Breast epithelium (tissue), 4 donors: Measurements from ENCODE around the gene SYNE1. TPM values are rescaled to one million over a fixed set of nuclear protein-coding genes. Genes with fewer than 3 reads are reported as not detected.

Experiments
- DNase-seq, 2 donors: peaks; one replicate each; pipeline ENCODE4 v3.0.0-alpha.2; 2019; ENCODE audit warnings: low spot score in 2 of 2
- H3K27ac ChIP-seq, 2 donors: fragments of 200-600 bp; sonication (generic) in 1 of 2; one replicate each; pipeline ENCODE4 v1.5.1; 2016 to 2019; ENCODE audit warnings: mild to moderate bottlenecking in 1 of 2
- H3K27me3 ChIP-seq, 2 donors: fragments of 200-600 bp; sonication (generic) in 1 of 2; one replicate each; pipeline versions ENCODE4 v1.5.1 to v1.6.0; 2017 to 2019; ENCODE audit warnings: control low read depth in 1 of 2, mild to moderate bottlenecking in 1 of 2
- H3K36me3 ChIP-seq: fragments of 200-600 bp; one replicate; pipeline ENCODE4 v1.5.1; 2019
- H3K4me1 ChIP-seq, 2 donors: fragments of 200-600 bp; sonication (generic); one replicate each; pipeline ENCODE4 v1.5.1; 2016 to 2019; ENCODE audit warnings: control low read depth in 1 of 2
- H3K4me3 ChIP-seq, 3 donors: fragments of 200-600 bp; sonication (generic); 1 replicate in 2 of 3; 2 replicates in 1 of 3; pipeline ENCODE4 v1.5.1; 2016 to 2019; ENCODE audit warnings: mild to moderate bottlenecking in 3 of 3, moderate library complexity in 2 of 3
- H3K9me3 ChIP-seq, 2 donors: fragments of 200-600 bp; sonication (generic) in 1 of 2; one replicate each; pipeline ENCODE4 v1.5.1; 2016 to 2019; ENCODE audit warnings: control low read depth in 1 of 2
- POLR2A ChIP-seq: fragments of 450-650 bp; IDR thresholded peaks from one replicate; pipeline ENCODE4 v1.6.1; 2016; ENCODE audit warnings: antibody characterized with exemption, mild to moderate bottlenecking, moderate library complexity
- POLR2AphosphoS5 ChIP-seq, 3 donors: sonication (generic); formaldehyde crosslinking; IDR thresholded peaks; one replicate each; pipeline ENCODE4 v1.6.1; 2017; ENCODE audit warnings: antibody characterized with exemption in 3 of 3
- intact Hi-C: fragments of 100-400 bp; cut with DNase I; formaldehyde crosslinking; loops from one replicate; pipeline ENCODE4 v1.15.1; 2023; ENCODE audit warnings: low total_unique reads
- total RNA-seq, 3 donors: library from RNA; depleted of rRNA; stranded (reverse); fragments of >200 nt; gene quantifications; one replicate each; pipeline ENCODE4 v1.1.0, GENCODE V29; 2016
- TF ChIP-seq, protein P1 (sequence below), 3 donors: fragments of 450-650 bp; IDR thresholded peaks; one replicate each; pipeline ENCODE4 v1.5.1; 2016 to 2017; ENCODE audit warnings: antibody characterized with exemption in 3 of 3, mild to moderate bottlenecking in 3 of 3, moderate library complexity in 3 of 3

Gene SYNE1
- total RNA-seq, 3 donors from 2014 or later, result 80.9 to 106 (median 95.7) TPM

DNA sequence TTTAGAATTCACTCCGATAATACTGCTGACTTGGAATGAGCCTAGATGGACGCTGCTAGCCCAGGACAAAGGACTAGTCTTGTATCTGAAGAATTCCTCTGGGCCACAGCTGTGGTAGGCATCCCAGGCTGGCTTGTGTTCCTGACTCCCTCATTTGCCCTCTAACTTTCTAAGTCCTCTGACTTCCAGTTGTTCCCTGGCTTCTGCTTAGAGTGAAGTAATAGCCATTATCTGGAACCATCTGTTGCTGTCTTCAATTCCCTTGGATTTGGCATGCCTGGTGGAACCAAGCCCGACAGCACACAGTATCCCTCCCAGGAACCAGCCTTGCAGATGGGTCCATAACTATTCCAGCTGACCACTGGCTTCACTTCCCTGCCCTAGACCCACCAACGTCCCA, 376.0 kb downstream of the SYNE1 start:
- peak overlapping the region in 1 of 2 donors; percentile 4 for H3K27ac ChIP-seq
- H3K27me3 ChIP-seq, result no peaks in the 10 kb centered on the region
- no peak overlapping the region for H3K4me3 ChIP-seq
- TF ChIP-seq POLR2AphosphoS5 (IDR thresholded peaks at IDR 0.05) (no peak), POLR2A (no peak)
- intact Hi-C loops, result loop anchor here (5.0 kb wide), 1 partner anchor 194 kb away; no protein-coding TSS in a partner anchor
- no peaks in the 10 kb centered on the region for H3K9me3 ChIP-seq
- DNase-seq, result no peak
- H3K4me1 ChIP-seq, result no peaks in the 10 kb centered on the region
- peaks cover 3% of the 10 kb centered on the region for H3K36me3 ChIP-seq

DNA sequence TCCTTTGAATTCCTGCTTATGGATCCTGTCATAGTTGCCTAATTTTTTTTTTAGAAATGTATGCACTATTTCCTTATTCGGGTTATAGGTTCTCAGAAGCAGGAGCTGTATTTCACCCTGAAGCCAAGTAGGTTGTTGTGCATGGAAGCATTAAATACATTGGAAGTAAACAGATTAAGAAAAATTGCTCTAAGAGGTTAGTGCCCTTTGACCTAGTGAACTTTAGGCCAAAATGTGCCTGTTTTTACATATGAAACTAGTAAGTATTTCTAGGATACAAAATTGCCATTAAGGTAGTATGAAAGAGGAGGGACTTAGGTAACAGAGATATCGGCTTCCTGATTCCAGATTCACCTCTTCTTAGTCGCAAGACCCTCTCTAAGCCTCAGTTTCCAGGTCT, 377.9 kb downstream of the SYNE1 start:
- H3K36me3 ChIP-seq, result peaks cover 3% of the 10 kb centered on the region
- no peaks in the 10 kb centered on the region for H3K4me1 ChIP-seq
- H3K9me3 ChIP-seq, result no peaks in the 10 kb centered on the region
- TF ChIP-seq POLR2A (no peak), POLR2AphosphoS5 (IDR thresholded peaks at IDR 0.05) (no peak)
- TF ChIP-seq, protein P1, sequence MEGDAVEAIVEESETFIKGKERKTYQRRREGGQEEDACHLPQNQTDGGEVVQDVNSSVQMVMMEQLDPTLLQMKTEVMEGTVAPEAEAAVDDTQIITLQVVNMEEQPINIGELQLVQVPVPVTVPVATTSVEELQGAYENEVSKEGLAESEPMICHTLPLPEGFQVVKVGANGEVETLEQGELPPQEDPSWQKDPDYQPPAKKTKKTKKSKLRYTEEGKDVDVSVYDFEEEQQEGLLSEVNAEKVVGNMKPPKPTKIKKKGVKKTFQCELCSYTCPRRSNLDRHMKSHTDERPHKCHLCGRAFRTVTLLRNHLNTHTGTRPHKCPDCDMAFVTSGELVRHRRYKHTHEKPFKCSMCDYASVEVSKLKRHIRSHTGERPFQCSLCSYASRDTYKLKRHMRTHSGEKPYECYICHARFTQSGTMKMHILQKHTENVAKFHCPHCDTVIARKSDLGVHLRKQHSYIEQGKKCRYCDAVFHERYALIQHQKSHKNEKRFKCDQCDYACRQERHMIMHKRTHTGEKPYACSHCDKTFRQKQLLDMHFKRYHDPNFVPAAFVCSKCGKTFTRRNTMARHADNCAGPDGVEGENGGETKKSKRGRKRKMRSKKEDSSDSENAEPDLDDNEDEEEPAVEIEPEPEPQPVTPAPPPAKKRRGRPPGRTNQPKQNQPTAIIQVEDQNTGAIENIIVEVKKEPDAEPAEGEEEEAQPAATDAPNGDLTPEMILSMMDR (IDR thresholded peaks at IDR 0.05), result no peak
- no peaks in the 10 kb centered on the region for H3K27me3 ChIP-seq
- no peak overlapping the region for H3K27ac ChIP-seq
- intact Hi-C loops, result no loop called here
- no peak overlapping the region for H3K4me3 ChIP-seq
- DNase-seq, result no peak

DNA sequence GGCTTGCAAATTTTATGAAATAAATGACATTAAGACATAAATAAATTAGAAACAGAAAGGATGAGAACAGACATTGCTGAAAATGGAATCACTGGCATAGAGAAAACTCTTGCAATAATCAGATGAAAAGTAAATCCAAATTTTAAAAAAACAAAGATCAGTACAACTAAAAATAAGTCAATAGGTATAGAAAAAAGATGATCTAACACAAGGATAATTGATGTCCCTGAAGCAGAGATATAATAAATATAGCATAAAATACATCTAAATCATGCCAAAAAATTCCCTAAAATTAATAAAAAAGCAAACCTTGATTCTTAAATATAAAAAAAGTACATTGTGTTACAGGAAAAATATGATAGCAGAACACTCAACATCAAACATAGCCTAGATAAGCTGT, 379.6 kb downstream of the SYNE1 start:
- Histone ChIP-seq H3K4me3 (no peak overlapping the region), H3K36me3 (peaks cover 3% of the 10 kb centered on the region), H3K27ac (no peak overlapping the region), H3K4me1 (no peaks in the 10 kb centered on the region), H3K27me3 (no peaks in the 10 kb centered on the region), H3K9me3 (no peaks in the 10 kb centered on the region)
- DNase-seq, result no peak
- intact Hi-C loops, result no loop called here
- TF ChIP-seq, protein P1 (IDR thresholded peaks at IDR 0.05), result no peak
- TF ChIP-seq POLR2AphosphoS5 (IDR thresholded peaks at IDR 0.05) (no peak), POLR2A (no peak)

DNA sequence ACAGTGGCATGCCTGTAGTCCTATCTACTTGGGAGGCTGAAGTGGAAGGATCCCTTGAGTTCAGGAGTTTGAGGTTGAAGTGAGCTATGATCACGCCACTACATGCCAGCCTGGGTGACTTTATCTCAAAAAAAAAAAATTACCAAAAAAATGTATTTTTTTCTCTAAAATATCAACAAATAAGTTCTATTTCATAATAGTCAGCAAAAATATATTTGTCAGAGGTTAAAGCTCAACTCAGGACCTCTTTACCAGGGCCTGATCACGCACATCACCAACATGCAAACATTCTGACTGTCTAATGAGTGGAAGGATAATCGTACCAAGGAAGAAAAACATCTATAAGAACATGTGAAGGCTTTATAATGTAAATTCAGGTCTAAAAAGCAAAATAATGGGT, 387.0 kb downstream of the SYNE1 start:
- no peak overlapping the region for H3K27ac ChIP-seq

DNA sequence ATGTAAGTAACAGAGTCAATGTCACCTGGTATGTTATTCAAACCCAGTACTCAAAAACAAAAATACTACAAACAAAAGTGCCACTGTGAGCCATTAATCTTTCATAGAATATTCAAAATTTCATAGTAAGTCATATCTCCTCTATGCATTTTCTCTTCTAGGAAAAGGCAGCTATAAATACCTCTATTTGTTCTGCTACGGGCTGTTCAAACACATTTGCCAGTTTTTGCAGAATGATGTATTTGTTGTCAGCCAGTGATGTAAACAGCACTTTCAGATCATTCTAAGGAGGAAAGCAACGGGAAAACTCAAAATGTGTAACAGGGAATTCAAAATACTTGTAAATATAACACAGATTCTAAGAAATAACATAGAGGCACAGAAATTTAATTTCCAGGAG, 388.2 kb downstream of the SYNE1 start:
- DNase-seq, result no peak
- H3K4me3 ChIP-seq, result no peak overlapping the region
- intact Hi-C loops, result no loop called here
- H3K27ac ChIP-seq, result no peak overlapping the region
- no peaks in the 10 kb centered on the region for H3K9me3 ChIP-seq
- H3K36me3 ChIP-seq, result no peaks in the 10 kb centered on the region
- TF ChIP-seq, protein P1 (IDR thresholded peaks at IDR 0.05), result no peak
- no peak for TF ChIP-seq POLR2A
- no peak for TF ChIP-seq POLR2AphosphoS5 (IDR thresholded peaks at IDR 0.05)
- H3K27me3 ChIP-seq, result no peaks in the 10 kb centered on the region
- H3K4me1 ChIP-seq, result peaks cover 0 to 3% of the 10 kb centered on the region in 2 donors

More for the DNA sequence above, 387.0 kb downstream of the SYNE1 start:
- intact Hi-C loops, result no loop called here
- no peaks in the 10 kb centered on the region for H3K36me3 ChIP-seq
- no peak for DNase-seq
- TF ChIP-seq POLR2A (no peak), POLR2AphosphoS5 (IDR thresholded peaks at IDR 0.05) (no peak)
- TF ChIP-seq, protein P1 (IDR thresholded peaks at IDR 0.05), result no peak
- no peak overlapping the region for H3K4me3 ChIP-seq
- no peaks in the 10 kb centered on the region for H3K27me3 ChIP-seq
- no peaks in the 10 kb centered on the region for H3K9me3 ChIP-seq
- peaks cover 0 to under 1% of the 10 kb centered on the region in 2 donors for H3K4me1 ChIP-seq
